Large intestine (tissue), 3 donors: Measurements from ENCODE around the gene TBL1X. TPM values are rescaled to one million over a fixed set of nuclear protein-coding genes. Genes with fewer than 3 reads are reported as not detected.
"Not testable (repeated sequence)": the region's sequence is repeated elsewhere in the genome, so short reads cannot be mapped to it uniquely, and the experiment has no call there.

Source experiments
- DNase-seq, 2 donors: peaks; one replicate each; pipeline versions ENCODE4 v3.0.0 to v3.0.0-alpha.2; 2013
- H3K27ac ChIP-seq: one replicate; pipeline ENCODE4 v1.5.1; 2013; ENCODE audit warnings: low read length
- H3K27me3 ChIP-seq: 2 replicates; pipeline ENCODE4 v1.6.1; 2013; ENCODE audit warnings: low read length; ENCODE audit not compliant: control insufficient read depth, insufficient read depth
- H3K36me3 ChIP-seq: 2 replicates; pipeline ENCODE4 v1.6.1; 2013; ENCODE audit warnings: low read length; ENCODE audit not compliant: control insufficient read depth, insufficient read depth
- H3K4me1 ChIP-seq: one replicate; pipeline ENCODE4 v1.6.1; 2013; ENCODE audit warnings: low read length; ENCODE audit not compliant: control insufficient read depth, insufficient read depth
- H3K4me3 ChIP-seq: one replicate; pipeline ENCODE4 v1.5.1; 2013; ENCODE audit warnings: low read length
- H3K9me3 ChIP-seq: one replicate; pipeline ENCODE4 v1.6.1; 2013; ENCODE audit warnings: mild to moderate bottlenecking, low read depth, low read length, moderate library complexity; ENCODE audit not compliant: control insufficient read depth
- WGBS: methylation state at CpG from one replicate; pipeline ENCODE4 v1.1.5; 2013; ENCODE audit warnings: low lambda C conversion rate; ENCODE audit not compliant: insufficient coverage; 5-methylcytosine and 5-hydroxymethylcytosine counted together
- polyA plus RNA-seq: library from polyadenylated mRNA; unstranded; fragments of 120-200 nt; gene quantifications from one replicate; pipeline ENCODE4 v1.2.1, GENCODE V29; 2013

Gene TBL1X
- polyA plus RNA-seq, 1 donor: 9.6 TPM

DNA sequence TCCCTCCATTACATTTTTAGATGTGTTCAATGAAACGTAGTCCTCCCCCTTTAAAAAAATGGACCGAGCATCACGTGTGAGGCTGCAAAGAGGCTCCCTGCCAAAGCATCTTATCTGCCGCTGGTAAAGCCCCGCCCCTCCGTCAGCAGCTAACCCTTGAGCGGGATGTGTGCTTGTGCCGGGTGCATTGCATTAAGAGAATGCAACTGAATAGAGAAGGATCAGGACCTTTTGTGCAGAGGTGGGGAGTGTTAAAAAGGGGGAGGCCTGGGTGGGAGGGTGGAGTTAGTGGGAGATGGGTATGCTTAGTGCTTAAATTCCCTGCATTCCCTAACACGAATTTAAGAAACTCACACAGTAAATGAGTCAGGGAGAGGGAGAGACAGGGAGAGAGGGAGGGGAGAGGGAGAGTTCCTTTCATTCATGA lies 66.0 kb downstream of the TBL1X start:
- no CpG with 5 or more reads among the region's 9 CpGs for whole genome bisulfite sequencing

DNA sequence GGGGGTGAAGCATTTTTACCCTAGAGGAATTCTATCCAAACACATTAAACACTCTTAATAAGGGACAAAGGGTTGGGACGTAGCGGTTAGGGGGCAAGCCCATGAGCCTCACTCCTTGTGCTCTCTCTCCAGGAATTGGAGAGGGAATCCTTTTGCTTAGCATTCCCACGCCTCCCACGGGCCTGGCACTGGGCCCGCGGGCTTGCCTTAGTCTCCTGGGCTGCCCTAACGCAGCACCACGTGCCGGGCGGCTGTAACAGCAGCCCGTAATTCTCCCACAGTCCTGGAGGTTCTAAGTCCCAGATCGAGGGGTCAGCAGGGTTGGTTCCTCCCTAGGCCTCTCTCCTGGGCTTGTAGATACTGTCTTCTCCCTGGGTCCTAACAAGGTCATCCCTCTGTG lies 67.5 kb downstream of the TBL1X start:
- H3K4me1 ChIP-seq: no peaks in the 10 kb centered on the region
- H3K9me3 ChIP-seq: no peaks in the 10 kb centered on the region
- no peaks in the 10 kb centered on the region for H3K27me3 ChIP-seq
- no peaks in the 10 kb centered on the region for H3K36me3 ChIP-seq
- H3K4me3 ChIP-seq: no peak overlapping the region
- H3K27ac ChIP-seq: no peak overlapping the region
- no peak for DNase-seq
- WGBS: no CpG with 5 or more reads among the region's 12 CpGs

More for the DNA sequence above, 66.0 kb downstream of the TBL1X start:
- Histone ChIP-seq H3K4me1 (no peaks in the 10 kb centered on the region), H3K27me3 (no peaks in the 10 kb centered on the region), H3K36me3 (no peaks in the 10 kb centered on the region), H3K9me3 (no peaks in the 10 kb centered on the region), H3K4me3 (no peak overlapping the region), H3K27ac (no peak overlapping the region)
- DNase-seq: peak; percentile 46 to 68

DNA sequence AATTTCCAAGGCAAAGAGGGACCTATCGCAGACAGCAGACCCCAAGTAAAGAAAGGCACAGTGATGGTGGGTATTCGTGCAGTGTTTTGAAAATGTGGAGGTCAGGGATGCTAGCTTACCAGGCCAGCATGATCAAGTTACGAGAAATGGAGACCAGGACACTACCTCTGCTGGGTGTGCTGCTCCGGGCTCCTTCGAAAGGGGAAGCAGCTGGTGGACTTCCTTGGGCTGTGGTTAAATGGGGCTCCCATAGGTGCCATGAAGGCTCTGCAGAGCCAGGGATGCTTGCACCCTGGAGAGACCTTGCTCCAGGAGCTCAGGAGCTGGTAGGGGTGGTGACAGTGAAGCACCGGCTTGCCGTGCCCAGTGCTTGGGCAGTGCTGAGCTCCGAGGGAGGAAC lies 68.8 kb downstream of the TBL1X start:
- Histone ChIP-seq H3K27ac (no peak overlapping the region), H3K4me1 (no peaks in the 10 kb centered on the region), H3K9me3 (no peaks in the 10 kb centered on the region), H3K27me3 (no peaks in the 10 kb centered on the region), H3K4me3 (no peak overlapping the region), H3K36me3 (no peaks in the 10 kb centered on the region)
- WGBS: no CpG with 5 or more reads among the region's 8 CpGs
- DNase-seq: no peak

DNA sequence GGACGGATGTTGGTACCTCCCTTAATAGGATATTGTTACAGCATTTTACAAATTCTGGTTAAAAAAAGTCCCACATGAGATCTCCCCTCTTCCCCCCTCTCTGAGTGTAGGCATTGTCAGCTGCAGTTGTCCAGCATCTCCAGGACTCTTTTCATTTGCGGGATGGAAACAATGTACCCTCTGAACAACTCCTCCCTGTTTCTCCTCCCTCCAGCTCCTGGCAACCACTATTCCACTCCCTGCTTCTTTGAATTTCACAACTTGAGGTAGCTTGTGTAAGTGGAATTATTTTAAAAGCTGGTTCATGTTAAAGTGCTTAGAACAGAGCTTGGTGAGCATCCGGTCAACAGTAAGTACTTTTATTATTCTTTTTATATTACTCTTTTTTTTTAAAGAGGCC lies 69.8 kb downstream of the TBL1X start:
- Histone ChIP-seq H3K9me3 (no peaks in the 10 kb centered on the region), H3K36me3 (no peaks in the 10 kb centered on the region), H3K4me1 (no peaks in the 10 kb centered on the region), H3K27ac (no peak overlapping the region), H3K27me3 (no peaks in the 10 kb centered on the region), H3K4me3 (no peak overlapping the region)
- no peak for DNase-seq
- no CpG with 5 or more reads among the region's 3 CpGs for WGBS

DNA sequence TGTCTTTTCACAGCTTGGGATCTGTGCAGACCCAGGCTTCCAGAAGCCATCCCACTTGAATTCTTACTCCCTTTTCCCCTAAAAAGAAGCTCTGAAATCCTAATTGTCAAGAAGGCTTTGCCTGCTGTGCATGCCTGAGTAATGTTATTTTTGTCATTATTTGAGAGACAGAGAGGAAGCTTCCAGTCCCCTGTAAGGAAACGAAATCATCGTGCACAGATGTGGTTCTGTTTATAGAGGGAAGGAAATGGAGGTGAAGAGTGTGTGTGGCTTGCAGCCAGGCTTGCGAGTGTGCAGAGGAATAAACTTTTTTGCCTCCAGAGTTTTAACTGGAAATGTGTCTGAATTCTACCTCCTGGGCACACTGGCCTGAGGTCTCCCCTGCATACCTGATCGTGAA lies 70.2 kb downstream of the TBL1X start:
- DNase-seq: no peak
- no peaks in the 10 kb centered on the region for H3K4me1 ChIP-seq
- H3K9me3 ChIP-seq: no peaks in the 10 kb centered on the region
- H3K27ac ChIP-seq: no peak overlapping the region
- H3K27me3 ChIP-seq: no peaks in the 10 kb centered on the region
- H3K4me3 ChIP-seq: no peak overlapping the region
- H3K36me3 ChIP-seq: no peaks in the 10 kb centered on the region
- no CpG with 5 or more reads among the region's 4 CpGs for WGBS

DNA sequence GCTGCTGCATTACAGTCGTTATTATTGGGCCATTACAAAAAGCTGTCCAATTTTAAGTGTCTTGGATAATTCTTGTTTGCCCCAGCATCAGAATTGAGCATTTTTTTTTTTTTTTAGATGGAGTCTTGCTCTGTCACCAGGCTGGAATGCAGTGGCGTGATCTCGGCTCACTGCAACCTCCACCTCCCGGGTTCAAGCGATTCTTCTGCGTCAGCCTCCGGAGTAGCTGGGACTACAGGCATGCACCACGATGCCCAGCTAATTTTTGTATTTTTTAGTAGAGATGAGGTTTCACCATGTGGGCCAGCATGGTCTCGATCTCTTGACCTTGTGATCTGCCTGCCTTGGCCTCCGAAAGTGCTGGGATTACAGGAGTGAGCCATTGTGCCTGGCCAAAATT lies 71.3 kb downstream of the TBL1X start:
- not testable (repeated sequence) for H3K4me3 ChIP-seq, H3K27ac ChIP-seq, H3K27me3 ChIP-seq, H3K9me3 ChIP-seq, H3K4me1 ChIP-seq, DNase-seq, H3K36me3 ChIP-seq
- no CpG with 5 or more reads among the region's 10 CpGs for WGBS

DNA sequence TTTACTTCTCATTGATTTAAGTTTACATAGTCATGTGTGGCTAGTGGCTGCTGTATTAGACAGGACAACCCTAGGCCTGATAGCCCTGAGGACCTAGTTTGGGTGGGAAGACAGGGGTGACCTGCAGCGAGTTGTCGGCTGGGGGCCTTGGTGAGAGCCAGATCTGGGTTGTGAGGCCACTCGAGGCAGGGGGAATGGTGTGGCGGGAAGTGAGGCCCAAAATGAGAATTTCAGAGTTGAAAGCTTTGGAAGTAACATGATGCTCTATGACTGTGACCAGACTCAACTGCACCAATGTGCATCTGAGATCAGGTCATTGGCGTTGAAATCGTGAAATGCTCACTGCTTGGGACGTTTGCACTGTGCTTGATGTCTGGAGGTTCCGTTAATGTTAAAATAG lies 72.9 kb downstream of the TBL1X start:
- Histone ChIP-seq H3K4me3 (no peak overlapping the region), H3K4me1 (no peaks in the 10 kb centered on the region), H3K27me3 (no peaks in the 10 kb centered on the region), H3K36me3 (no peaks in the 10 kb centered on the region), H3K27ac (no peak overlapping the region), H3K9me3 (no peaks in the 10 kb centered on the region)
- no peak for DNase-seq
- WGBS: no CpG with 5 or more reads among the region's 8 CpGs

DNA sequence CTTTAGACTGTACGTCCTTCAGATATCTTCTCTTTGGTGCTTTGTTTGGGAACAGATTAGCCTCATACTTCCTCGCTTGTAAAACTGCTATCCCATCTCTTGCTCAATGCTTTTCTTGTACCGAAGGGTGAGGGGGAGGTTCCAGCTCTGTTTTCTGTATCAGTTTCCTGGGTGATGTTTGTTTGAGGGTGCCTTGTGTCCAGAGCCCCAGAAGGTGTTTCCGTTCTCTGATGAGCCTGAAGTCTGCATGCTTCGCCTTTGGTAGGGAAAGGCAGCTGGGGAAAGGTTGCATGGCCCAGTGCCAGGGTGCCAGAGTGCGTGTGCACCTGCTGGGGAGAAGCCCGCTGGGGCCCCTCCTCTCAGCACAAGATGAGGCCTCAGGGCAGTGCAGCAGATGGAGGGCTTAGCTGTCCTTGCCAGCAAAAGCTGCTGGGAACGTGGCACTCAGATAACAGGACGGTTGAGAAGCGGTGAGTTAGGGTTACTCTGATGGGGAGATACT lies 73.7 kb downstream of the TBL1X start:
- DNase-seq: peak; percentile 75 to 90

DNA sequence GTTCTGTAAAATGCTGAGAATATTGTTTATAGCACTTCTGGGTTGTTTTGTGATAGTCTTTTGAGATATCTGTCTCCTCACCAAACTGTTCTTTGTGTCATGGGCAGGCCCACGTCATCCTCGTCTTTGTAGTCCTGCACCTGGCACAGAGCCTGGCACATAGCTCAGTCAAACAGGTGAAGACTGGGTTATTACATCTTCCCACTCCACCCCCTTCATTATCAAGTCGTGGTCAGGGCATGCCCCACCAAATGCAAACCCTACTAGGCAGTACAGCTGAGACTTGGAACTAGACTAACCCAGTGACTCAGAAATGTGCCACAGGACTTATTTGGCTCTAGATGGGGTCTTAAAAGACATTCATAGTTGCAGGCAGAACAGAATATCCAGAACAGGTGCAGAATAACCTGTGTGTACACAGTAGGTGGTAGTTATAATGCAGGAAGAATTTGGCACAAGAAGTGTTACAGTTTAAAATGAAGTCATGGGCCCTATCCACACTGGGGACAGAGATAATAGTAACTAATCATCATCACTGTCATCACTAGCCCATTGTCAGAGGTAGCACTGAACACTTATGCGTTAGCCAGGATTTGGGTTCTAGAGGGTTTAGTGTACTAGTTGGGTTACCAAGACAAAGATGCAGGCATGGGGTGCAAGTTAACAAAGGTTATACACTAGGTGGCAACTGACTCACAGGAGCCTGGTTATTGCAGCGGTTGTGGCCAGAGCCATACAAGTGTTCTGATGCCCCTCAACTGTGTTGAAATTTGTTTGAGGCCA lies 74.9 kb downstream of the TBL1X start:
- no peaks in the 10 kb centered on the region for H3K4me1 ChIP-seq
- no peak overlapping the region for H3K27ac ChIP-seq
- no peaks in the 10 kb centered on the region for H3K27me3 ChIP-seq
- no peak overlapping the region for H3K4me3 ChIP-seq
- no CpG with 5 or more reads among the region's 5 CpGs for WGBS
- DNase-seq: no peak
- H3K36me3 ChIP-seq: no peaks in the 10 kb centered on the region
- H3K9me3 ChIP-seq: no peaks in the 10 kb centered on the region

More for the DNA sequence above, 73.7 kb downstream of the TBL1X start:
- no CpG with 5 or more reads among the region's 10 CpGs for WGBS
- Histone ChIP-seq H3K4me3 (no peak overlapping the region), H3K27me3 (no peaks in the 10 kb centered on the region), H3K9me3 (no peaks in the 10 kb centered on the region), H3K27ac (no peak overlapping the region), H3K4me1 (no peaks in the 10 kb centered on the region), H3K36me3 (no peaks in the 10 kb centered on the region)

DNA sequence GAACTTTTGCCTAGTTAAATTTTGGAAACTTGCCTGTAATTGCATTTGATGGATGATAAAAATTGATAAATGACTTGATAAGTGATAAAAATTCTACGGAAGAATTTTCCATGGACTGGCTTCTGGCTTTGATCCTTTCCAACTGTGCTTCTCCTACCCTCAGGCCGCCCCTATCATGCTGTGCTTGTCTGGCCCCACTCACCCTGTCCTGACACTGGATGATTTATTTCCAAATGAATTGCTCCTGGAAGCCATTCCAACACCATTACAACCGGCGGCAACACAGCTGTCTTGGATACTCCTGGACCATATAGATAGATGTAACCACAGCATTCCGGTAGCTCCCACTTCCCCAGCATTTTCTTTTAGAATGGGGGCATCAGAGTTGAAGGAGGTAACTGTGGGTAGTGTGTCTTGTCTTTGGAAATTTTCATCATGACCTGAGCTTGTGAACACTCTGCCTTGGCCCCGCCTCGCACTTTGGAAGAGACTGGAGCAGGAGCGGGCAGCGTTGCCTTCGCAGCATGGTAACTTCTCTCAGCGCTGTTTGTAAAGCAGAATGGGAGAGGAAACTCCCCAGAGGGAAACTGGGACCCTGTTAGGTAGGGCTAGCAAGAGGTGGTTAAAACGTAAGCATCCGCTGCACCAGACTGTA lies 77.4 kb downstream of the TBL1X start:
- no peak for DNase-seq
- Histone ChIP-seq H3K4me3 (no peak overlapping the region), H3K9me3 (no peaks in the 10 kb centered on the region), H3K27ac (no peak overlapping the region), H3K4me1 (no peaks in the 10 kb centered on the region), H3K27me3 (no peaks in the 10 kb centered on the region), H3K36me3 (no peaks in the 10 kb centered on the region)
- WGBS: no CpG with 5 or more reads among the region's 13 CpGs
